Fibroblast of skin of scalp (primary cell): Measurements from ENCODE around the gene LIF.
"Not testable (repeated sequence)": the region's sequence is repeated elsewhere in the genome, so short reads cannot be mapped to it uniquely, and the experiment has no call there.

Experiments
- DNase-seq: peaks from one replicate; pipeline ENCODE4 v3.0.0-alpha.2; 2013

The LIF gene

DNA sequence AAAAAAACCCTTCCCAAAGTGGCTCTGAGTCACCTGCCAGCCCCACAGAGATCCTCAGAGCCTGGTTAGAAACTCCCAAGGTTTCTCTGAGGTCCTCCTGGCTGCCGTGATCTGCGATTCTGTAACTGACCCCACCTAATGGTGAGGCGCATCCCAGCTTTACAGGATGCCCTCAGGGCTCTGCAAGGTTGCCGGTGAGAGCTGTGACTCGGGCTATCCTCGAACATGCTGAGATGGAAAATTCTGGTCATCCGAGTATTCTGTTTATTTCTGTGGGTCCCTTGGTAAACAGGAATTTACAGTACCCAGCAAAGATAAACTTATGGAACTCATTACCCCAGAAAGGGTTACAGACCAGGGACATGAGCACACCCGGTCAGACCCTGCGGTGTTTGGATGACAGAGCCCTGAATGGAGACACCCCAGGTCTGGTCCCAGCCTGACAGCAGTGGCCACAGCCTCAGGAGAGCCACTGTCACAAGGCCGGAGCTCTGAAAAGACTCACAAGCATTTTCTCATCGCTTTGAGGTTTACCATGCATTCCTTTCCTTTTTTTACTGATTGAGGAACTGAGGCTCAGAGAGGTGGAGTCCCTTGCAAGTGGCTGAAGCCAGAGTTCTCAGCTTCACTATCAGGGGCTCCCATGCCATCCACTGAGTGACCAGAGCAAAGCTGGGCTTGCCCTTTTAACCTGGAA, 22.2 kb downstream of the LIF start:
- DNase-seq, result no peak

DNA sequence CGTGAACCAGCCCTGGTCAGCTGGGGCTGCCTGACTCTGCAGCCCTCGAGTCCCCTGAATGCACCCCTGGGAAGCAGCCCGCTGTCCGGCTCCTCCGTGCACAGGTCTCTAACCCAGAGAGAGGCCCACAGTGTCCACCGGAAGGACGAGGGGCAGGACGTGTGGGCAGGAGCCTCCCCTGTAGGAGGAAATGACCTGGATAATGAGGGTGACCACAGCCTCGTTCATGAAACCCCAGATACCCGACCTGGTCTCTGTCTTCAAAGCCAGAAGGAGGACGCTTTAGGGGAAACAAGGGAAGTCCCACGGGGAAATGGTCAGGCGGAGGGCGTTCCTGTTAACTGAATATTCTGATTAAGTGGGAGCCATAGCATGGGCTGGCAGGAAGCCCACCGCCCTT, 23.3 kb downstream of the LIF start:
- no peak for DNase-seq

DNA sequence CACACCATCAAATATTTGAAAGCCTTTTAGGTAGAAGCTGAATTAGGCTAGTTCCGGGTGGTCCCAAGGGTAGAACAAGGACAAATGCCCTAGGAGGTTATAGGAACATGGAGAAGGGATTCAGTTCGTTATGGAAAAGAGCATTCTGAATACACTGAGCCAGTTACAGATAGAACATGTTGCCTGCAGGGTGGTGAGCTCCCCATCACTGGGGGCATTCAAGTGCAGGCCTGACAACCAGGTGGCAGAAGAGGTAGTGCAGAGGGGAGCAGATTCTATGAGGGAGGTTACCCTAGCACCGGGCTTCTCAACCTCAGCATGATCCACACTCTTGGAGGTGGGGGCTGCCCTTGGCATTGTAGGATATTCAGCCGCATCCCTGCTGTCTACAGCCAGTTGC, 24.2 kb downstream of the LIF start:
- no peak for DNase-seq

DNA sequence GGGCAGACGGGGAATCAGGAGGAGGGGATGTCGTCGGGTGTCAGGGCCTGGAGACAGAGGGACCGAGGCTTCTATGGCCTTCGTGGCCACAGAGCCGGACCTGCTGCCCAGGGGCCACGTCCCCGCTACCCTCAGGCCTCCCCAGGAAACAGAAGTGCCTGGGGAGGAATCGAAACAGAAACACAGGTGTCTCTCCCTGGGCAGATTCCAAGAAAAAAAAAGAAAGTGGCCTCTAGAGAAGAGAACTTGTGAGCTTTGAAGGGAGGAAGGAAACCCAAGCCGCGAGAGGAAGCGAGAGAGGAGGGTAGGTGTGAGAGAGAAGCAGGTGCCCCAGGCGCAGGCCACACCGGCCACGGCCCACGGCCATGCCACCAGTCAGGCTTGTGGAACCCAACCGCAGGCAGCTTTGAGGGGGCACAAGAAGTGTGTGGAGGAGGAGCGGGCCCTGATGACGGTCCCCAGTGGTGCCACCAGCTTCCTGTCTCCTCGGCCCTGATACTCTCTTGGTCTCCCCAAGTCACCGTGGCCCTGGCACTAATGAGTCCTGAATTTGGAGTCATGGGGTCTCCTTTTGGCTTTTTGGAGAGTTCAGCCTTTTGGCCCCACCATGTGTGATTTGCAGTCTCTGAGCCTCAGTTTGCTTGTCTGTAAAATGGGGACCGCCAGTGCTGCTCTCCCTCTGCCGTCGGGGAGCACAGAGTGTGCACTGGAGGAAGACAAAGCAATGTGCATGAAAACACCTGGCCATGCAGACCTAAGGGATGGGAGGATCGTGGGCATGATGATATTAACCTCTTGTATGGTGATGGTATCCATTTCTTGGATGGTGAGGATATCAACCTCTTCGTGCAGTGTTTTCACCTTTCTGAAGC, 25.2 kb downstream of the LIF start:
- no peak for DNase-seq

DNA sequence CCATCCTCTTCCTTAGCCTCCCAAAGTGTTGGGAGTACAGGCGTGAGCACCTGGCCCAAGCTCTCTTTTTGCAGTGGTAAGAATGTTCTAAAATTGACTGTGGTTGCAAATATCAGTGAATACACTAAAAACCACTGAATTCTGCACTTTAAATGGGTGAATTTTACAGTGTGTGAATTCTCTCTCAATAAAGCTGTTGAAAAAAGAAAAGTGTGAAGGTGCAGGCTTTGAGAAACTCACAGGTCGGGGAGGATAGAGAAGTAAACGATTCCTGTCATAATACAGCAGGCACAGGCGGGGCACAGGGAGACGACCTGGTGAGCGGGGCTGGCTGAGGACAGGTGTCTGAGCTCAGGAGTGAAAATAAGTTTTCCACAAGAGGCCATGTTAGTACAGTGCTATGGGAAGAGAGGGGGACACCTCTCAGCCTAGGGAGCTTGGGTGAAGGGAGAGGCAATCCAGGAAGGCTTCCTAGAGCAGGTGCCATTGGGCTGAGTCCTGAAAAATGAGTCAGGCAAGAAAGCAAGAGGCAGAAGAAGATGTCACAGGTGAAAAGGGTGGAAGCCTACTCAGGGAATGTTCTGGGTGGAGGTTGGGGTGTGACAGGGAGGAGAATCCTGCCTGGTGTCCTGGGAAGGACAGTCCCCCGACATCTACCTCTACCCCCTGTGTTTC, 26.1 kb downstream of the LIF start:
- no peak for DNase-seq

DNA sequence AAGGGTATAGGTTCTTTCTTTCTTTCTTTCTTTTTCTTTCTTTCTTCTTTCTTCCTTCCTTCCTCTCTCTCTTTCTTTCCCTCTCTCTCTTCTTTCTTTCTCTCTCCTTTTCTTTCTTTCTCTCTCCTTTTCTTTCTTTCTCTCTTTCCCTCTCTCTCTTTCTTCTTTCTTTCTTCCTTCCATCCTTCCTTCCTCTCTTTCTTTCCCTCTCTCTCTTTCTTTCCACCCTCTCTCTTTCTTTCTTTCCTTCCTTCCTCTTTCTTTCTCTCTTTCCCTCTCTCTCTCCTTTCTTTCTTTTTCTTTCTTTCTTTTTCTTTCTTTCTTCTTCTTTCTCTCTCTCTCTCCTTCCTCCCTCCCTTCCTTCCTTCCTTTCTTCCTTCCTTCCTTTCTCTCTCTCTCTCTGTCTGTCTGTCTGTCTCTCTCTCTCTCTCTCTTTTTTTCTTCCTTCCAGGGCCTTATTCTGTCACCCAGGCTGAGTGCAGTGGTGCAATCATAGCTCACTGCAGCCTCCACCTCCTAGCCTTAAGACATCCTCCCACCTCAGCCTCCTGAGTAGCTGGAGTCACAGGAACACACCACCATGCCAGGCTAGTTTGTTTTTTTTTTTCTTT, 26.8 kb downstream of the LIF start:
- no peak for DNase-seq

DNA sequence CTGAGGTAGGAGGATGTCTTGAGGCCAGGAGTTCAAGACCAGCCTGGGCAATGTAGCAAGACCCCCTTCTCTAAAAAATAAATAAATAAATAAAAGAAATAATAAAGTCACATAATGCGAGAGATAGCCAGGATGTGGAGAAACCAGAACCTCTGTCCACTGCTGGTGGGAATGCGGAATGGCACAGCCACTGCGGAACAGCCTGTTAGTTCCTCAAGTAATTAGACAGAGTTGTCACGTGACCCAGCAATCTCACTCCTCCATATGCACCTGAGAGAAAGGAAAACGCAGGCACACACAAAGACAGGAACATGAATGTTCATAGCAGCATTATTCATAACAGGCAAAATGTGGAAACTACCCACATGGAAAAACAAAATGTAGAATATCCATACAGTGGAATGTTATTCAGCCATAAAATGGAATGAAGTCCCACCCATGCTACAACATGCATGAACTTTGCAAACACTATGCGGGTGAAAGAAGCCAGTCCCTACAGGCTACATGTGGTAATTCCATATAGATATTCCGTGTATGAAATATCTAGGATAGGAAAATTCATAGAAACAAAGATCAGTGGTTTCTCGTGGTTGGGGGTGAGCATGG, 27.4 kb downstream of the LIF start:
- DNase-seq, result peak; percentile 60

DNA sequence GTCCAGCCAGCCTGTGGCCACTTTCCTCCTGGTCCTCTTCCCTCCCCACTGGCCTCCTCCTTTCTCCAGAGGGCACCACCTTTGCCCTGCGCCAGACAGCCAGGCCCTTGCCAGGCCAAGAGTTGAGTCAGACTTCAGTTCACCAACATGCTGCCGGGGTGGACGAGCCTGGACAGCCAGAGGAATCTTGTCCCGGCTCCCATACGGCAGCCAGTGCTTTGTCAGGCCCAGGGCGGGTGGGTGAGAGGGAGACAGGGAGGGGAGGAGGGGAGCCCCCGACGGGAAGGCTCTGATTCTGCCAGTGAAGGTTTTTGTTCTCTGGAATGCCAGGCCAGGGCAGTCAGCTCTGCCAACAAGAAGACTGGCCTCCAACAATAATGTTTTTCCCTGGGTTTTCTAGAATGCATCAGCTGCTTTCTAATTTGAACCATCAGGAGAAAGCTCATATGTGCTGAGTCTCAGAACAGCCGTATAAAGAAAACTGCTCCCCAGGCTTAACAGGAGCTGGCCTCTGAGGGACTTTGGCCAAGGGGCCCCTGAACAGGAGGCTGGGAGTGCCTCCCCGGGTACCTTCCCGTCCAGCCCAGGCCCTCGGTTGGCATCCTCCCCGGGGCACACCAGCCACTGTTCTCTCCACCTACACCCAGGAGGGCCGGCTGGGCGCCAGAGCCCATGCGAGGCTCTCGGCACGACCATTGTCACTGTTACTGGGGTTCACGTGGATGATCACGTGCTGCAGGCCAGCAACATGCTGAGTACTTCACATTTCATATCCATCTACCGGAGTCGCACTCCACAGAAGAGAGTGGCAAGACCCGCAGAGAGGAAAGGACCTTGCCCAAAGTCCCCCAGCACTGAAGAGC, 28.6 kb downstream of the LIF start:
- peak; percentile 68 for DNase-seq

DNA sequence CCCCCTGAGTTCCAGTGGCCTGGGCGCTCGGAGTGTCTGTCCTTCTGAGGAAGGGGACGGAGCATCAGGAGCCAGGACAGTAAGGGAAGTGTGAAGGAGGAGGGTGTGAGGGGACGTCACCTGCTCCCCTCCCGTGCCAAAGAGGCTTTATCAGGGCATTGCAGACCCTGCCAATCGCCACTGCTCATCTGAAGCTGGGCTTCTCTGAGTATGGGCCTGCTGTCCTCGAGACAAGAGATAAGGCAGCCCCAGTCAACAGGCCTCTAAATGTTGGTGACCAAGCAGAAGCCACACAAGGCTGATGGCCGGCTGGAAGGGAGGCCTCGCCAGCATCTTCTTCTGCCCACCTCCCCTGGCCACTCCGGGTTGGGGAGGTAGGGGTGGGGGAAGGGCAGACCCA, 29.8 kb downstream of the LIF start:
- no peak for DNase-seq

DNA sequence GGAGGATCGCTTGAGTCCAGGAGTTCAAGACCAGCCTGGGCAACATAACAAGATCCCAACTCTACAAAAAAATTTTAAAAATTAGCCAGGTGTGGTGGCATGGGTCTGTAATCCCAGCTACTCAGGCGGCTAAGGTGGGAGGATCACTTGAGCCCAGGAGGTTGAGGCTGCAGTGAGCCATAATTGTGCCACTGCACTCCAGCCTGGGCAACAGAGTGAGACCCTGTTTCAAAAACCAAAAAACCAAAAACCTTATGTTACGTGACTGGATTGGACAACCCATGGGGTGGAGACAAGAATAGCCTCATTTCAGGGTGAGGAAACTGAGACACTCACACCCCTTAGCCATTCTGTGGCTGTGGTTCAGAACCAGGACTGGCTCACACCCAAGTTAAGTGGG, 30.3 kb downstream of the LIF start:
- not testable (repeated sequence) for DNase-seq

DNA sequence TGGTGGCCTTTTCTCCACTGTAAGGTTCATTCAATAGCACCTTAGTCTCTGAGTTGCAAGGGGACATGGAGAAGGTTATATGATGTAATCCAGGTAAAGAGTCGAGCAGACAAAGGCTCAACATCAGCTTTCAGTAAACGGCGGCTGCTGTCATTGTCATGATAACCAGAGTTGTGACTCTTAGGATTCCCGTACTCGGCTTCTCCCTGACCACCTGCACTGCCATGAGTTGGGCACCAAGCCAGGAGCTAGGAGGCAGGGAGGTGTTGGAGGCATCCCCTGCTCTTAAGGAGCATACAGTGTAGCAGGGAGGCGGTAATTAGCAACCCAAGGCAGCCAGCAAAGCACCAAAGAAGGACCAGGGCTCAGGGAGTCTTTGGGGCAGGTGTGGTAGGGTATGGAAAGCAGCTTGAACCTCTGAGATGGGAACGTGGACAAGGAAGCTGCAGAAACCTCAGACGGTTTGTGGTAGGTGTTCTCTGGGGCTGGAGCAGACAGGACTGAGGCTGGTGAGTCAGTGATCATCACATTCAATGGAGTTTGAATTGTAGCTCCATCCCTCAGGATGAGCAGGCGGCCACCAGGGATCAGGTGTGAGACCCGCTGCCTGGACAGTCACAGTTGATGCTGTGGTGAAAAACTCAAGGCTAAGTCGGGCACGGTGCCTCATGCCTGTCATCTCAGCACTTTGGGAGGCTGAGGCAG, 31.7 kb downstream of the LIF start:
- no peak for DNase-seq

DNA sequence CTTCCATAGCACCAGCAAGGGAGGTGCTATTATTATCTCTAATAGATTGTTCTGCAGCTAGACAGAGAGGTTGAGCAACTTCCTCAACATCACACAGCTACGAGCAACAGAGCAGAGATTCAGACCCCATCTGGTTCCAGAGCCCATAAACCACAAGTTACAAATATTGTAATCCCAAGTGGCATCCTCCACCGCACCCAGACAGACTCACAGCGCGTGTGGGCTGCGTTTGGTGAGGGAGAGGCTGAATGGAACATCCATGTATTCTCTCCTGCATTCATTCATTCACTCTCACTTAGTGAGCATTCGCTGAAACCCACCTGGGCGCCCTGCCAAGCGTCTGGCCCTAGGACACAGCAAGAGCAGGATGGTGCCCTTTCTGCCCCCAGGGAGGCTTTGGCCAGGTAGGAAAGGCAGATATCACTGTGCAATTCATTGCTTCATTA, 33.5 kb downstream of the LIF start:
- peak; percentile 76 for DNase-seq

DNA sequence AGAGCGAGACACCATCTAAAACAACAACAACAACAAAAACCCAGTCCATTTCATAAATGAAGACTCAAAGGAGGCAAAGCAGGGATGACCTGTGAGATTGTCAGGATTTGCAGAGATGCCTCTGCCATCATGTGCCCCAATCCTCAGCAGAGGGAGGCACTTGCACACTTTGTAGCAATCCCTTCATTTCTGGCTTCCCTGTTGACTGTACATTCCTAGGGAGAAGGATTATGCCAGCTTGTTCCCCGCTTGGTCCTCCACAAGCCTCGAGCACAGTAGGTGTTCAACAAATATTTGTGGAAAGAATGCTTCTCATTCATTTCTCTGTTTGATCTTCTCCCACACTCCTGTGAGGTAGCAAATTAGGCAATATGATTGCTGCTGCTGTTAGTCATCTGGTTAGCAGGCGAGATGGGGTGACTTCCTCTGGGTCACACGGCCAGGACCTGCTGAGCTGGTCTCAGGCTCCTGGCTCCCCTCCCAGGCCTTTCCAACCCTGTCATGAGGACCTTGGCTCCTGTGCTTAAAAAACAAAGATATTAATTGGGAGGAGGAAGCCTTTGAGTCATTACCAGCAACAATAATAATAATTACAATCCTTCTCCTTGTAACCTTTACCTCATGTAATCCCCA, 34.1 kb downstream of the LIF start:
- peak; percentile 77 for DNase-seq

DNA sequence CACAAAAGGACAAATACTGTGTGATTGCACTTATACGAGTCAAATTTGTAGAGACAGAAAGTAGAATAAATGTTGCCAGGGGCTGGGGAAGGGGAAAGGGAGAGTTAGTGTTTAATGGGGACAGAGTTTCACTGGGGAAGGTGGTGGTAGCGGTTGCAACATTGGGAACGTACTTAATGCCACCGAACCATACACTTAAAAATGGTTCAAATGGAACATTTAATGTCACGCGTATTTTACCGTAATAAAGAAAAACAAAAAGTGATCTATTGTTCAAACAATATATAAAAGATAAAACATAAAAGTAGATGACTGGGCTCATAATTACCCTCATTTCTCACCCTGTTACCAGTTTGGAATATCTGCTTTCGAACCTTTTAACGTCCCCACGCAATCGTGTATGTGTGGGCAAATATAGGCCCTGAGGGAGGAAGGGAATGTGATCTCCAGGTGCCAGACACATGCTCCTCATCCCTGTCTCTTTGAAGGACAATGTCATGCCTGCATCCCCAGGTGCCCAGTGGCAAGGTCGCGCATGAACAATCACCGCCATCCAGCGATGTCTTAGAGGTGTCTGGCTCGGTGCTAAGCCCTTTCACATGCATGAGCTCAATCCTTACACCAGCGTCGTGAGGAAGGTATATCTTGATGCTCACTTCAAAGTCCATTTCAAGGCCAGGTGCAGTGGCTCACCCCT, 35.3 kb downstream of the LIF start:
- no peak for DNase-seq

DNA sequence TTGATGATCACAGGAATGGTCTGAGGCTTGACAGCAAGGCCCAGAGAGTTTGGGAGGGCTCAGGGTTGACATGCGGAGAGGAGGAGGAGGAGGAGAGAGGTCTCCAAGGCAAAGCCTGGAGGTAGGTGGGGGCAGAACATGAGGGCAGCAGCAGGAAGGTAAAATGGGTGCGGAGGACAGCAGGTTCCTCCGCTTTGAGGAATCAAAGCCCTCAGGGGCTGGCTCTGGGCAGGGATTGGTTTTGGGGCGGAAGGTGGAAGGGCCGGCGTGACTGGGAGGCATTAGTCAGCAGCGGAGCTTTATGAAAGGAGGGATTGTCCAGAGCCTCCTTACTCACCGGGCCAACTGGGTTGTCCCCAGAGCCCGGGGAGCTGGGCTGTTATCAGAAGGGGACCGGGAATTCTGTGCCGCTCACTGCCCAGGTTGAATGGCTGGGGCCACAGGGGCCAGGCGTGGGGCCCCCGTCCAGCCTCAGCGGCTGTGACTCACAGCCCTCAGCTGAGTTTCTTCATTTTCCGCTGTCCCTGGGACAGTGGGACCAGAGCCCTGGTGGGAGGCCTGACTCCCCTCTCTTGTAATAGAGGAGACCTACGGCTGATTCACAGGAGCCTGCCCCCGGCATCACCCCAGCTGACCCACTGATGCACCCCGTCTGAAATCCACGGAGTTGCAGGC, 36.2 kb downstream of the LIF start:
- DNase-seq, result no peak

DNA sequence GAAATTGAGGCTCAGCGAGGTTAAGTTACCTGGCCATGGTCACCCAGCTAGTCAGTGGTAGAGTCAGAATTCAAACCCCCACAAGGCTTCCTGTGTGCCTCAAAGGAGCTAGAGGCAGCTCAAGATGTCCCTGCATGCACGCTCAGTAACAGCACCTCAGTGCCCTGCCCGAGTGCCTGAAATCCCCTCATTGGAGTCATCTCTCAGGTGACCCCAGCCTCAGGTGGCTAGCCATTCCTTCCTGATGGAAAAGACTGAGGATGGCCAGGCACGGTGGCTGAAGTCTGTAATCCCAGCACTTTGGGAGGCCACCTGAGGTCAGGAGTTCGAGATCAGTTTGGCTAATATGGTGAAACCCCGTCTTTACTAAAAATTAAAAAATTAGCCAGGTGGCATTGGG, 36.9 kb downstream of the LIF start:
- no peak for DNase-seq

DNA sequence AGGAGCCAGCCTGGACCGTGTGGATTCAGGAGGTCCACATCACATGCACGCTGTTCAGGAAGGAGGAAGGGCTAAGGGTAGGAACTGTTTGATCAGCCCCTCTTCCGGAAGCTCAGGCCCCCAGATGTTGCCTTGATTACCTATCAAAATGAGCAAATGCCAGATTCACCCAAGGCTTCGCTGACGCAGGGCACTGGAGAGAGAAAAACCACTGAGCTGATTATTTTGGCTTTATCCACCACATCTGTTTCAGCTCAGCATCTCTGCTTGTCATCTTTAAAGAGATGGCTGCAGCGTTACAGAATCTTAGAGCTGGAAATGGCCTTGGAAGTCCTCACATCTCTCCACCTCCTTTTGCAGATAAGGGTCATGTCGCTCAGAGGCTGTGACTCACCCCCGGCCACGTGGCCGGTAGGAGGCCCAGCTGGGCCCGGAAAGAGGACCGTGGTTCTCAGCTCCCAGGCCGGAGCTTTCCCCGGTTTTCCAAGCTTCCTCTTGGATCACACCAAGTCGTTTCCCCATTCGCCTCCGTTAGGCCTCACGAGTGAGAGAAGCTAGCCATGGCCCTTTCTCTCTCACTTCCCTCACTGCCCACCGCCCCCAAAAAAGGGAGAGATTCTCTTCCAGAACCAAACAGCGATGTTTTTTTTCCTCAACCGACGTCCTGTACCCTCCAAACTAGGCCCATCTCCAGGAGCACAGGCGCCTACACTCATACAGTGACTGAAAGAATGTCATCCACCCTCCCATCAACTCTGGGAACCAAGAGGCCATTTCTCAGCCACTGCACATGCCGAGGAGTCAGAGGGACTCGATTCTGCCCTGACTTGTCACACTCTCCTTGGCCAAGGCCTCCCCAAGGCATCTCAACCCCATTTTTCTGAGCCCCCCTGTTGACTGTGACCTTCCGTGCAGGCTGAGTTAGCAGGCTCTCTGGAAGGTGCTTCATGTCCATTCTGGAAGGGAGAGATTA, 37.6 kb downstream of the LIF start:
- DNase-seq, result peak; percentile 83

DNA sequence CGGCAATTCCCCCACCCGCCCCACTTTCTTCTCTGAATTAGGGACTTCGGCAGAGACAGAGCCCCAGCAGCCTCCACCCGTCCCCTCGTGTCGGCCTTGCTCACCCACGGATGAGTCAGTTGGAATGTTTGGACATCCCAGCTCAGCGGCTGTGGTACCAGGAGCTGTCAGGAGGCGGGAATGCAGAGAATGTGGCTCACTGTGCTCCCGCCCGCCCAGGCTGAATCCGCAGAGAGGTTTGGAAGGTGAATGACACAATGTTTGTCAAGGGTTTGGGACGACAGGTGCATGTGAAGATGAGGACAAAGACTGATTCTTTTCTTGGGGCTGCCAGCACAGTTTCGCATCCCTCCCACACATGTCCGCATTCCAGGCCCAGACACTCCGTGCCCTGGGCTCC, 39.6 kb downstream of the LIF start:
- DNase-seq, result peak; percentile 98
